Liver (tissue), 3 donors: Measurements from ENCODE around the gene SMPD3.

Source experiments
- ATF3 ChIP-seq: IDR thresholded peaks from 2 replicates; pipeline ENCODE4 v1.6.1; 2016; ENCODE audit warnings: antibody characterized with exemption
- CTCF ChIP-seq: fragments of 150-350 bp; IDR thresholded peaks from 2 replicates; pipeline ENCODE4 v1.5.1; 2017; ENCODE audit warnings: improper control_type of control experiment, low read depth, low read length; ENCODE audit not compliant: missing input control
- EGR1 ChIP-seq, 2 donors: IDR thresholded peaks; 2 replicates each; pipeline ENCODE4 v1.6.1; 2016 to 2018; ENCODE audit warnings: antibody characterized with exemption in 2 of 2, low read depth in 2 of 2
- RAD21 ChIP-seq, 2 donors: IDR thresholded peaks; 2 replicates each; pipeline ENCODE4 v1.6.1; 2016; ENCODE audit warnings: antibody characterized with exemption in 2 of 2, mild to moderate bottlenecking in 2 of 2
- RXRA ChIP-seq, 2 donors: IDR thresholded peaks; 2 replicates each; pipeline ENCODE4 v1.6.1; 2017 to 2018; ENCODE audit warnings: antibody characterized with exemption in 2 of 2, mild to moderate bottlenecking in 1 of 2
- TAF1 ChIP-seq: conservative IDR thresholded peaks from 2 replicates; pipeline ENCODE4 v1.6.1; 2016; ENCODE audit warnings: antibody characterized with exemption, mild to moderate bottlenecking
- YY1 ChIP-seq: IDR thresholded peaks from 2 replicates; pipeline ENCODE4 v1.6.1; 2016; ENCODE audit warnings: antibody characterized with exemption, mild to moderate bottlenecking
- TF ChIP-seq, protein P1 (sequence below): IDR thresholded peaks from 2 replicates; pipeline ENCODE4 v1.6.1; 2016; ENCODE audit warnings: antibody characterized with exemption, mild to moderate bottlenecking
- TF ChIP-seq, protein P2 (sequence below): IDR thresholded peaks from 2 replicates; pipeline ENCODE4 v1.6.1; 2016; ENCODE audit warnings: antibody characterized with exemption
- donor health status: healthy.
- donor health status: healthy.

- no peak for TF ChIP-seq YY1
- no peak for TF ChIP-seq CTCF
- TF ChIP-seq, protein P1, sequence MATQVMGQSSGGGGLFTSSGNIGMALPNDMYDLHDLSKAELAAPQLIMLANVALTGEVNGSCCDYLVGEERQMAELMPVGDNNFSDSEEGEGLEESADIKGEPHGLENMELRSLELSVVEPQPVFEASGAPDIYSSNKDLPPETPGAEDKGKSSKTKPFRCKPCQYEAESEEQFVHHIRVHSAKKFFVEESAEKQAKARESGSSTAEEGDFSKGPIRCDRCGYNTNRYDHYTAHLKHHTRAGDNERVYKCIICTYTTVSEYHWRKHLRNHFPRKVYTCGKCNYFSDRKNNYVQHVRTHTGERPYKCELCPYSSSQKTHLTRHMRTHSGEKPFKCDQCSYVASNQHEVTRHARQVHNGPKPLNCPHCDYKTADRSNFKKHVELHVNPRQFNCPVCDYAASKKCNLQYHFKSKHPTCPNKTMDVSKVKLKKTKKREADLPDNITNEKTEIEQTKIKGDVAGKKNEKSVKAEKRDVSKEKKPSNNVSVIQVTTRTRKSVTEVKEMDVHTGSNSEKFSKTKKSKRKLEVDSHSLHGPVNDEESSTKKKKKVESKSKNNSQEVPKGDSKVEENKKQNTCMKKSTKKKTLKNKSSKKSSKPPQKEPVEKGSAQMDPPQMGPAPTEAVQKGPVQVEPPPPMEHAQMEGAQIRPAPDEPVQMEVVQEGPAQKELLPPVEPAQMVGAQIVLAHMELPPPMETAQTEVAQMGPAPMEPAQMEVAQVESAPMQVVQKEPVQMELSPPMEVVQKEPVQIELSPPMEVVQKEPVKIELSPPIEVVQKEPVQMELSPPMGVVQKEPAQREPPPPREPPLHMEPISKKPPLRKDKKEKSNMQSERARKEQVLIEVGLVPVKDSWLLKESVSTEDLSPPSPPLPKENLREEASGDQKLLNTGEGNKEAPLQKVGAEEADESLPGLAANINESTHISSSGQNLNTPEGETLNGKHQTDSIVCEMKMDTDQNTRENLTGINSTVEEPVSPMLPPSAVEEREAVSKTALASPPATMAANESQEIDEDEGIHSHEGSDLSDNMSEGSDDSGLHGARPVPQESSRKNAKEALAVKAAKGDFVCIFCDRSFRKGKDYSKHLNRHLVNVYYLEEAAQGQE = no peak
- TF ChIP-seq ATF3 = no peak
- TF ChIP-seq, protein P2, sequence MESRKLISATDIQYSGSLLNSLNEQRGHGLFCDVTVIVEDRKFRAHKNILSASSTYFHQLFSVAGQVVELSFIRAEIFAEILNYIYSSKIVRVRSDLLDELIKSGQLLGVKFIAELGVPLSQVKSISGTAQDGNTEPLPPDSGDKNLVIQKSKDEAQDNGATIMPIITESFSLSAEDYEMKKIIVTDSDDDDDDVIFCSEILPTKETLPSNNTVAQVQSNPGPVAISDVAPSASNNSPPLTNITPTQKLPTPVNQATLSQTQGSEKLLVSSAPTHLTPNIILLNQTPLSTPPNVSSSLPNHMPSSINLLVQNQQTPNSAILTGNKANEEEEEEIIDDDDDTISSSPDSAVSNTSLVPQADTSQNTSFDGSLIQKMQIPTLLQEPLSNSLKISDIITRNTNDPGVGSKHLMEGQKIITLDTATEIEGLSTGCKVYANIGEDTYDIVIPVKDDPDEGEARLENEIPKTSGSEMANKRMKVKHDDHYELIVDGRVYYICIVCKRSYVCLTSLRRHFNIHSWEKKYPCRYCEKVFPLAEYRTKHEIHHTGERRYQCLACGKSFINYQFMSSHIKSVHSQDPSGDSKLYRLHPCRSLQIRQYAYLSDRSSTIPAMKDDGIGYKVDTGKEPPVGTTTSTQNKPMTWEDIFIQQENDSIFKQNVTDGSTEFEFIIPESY = no peak
- TF ChIP-seq RAD21 (IDR thresholded peaks at IDR 0.05) = no peak
- no peak for TF ChIP-seq RXRA (IDR thresholded peaks at IDR 0.05)
- no peak for TF ChIP-seq EGR1 (IDR thresholded peaks at IDR 0.05; ENCODE audit: low read depth in 2 of 2)
- TF ChIP-seq TAF1 = no peak
Measured at GRCh38 chr16:68436581-68436980, 11.7 kb downstream of the SMPD3 start.
